ENCODE data around the gene TSHZ2. TPM values are rescaled to one million over a fixed set of nuclear protein-coding genes. Genes with fewer than 3 reads are reported as not detected.
A peak's percentile ranks its signal among the peaks of the same experiment; 100 is the strongest.

The TSHZ2 gene
- total RNA-seq, 6 experiments from 2014 or later, result not detected

- no peak for DNase-seq
- Mint-ChIP-seq H3K9me3 (peaks cover 3% of the 10 kb centered on the region; the same call in 1 of the 2 replicates), H3K27ac (no peak overlapping the region), H3K4me3 (no peak overlapping the region), H3K36me3 (ENCODE audit: low read depth) (no peaks in the 10 kb centered on the region), H3K27me3 (ENCODE audit: insufficient read depth) (no peaks in the 10 kb centered on the region), H3K4me1 (ENCODE audit: low read depth) (no peaks in the 10 kb centered on the region)
- no peak for TF ChIP-seq CTCF (IDR thresholded peaks at IDR 0.05)
Measured at GRCh38 chr20:53287357-53288042, 315.3 kb downstream of the TSHZ2 start.

- Mint-ChIP-seq H3K4me1 (ENCODE audit: low read depth) (no peaks in the 10 kb centered on the region), H3K27ac (no peak overlapping the region), H3K36me3 (ENCODE audit: low read depth) (no peaks in the 10 kb centered on the region), H3K4me3 (no peak overlapping the region), H3K9me3 (no peaks in the 10 kb centered on the region; the same call in 1 of the 2 replicates), H3K27me3 (ENCODE audit: insufficient read depth) (no peaks in the 10 kb centered on the region)
- no peak for DNase-seq
- peak; percentile 22; the same call in 1 of the 2 replicates for TF ChIP-seq CTCF (IDR thresholded peaks at IDR 0.05)
Measured at GRCh38 chr20:53291548-53291947, 319.4 kb downstream of the TSHZ2 start.

GRCh38 chr20:53292347-53292746, 320.2 kb downstream of the TSHZ2 start:
- H3K4me1 Mint-ChIP-seq (ENCODE audit: low read depth), result no peaks in the 10 kb centered on the region
- DNase-seq, result no peak
- TF ChIP-seq CTCF (IDR thresholded peaks at IDR 0.05), result no peak
- H3K4me3 Mint-ChIP-seq, result no peak overlapping the region
- H3K27ac Mint-ChIP-seq, result no peak overlapping the region
- no peaks in the 10 kb centered on the region; the same call in 1 of the 2 replicates for H3K9me3 Mint-ChIP-seq
- H3K36me3 Mint-ChIP-seq (ENCODE audit: low read depth), result no peaks in the 10 kb centered on the region
- no peaks in the 10 kb centered on the region for H3K27me3 Mint-ChIP-seq (ENCODE audit: insufficient read depth)

GRCh38 chr20:53294804-53295203, 322.6 kb downstream of the TSHZ2 start:
- no peak for TF ChIP-seq CTCF (IDR thresholded peaks at IDR 0.05)
- DNase-seq, result no peak
- peaks cover 8% of the 10 kb centered on the region for H3K9me3 Mint-ChIP-seq
- H3K27ac Mint-ChIP-seq, result no peak overlapping the region
- no peaks in the 10 kb centered on the region for H3K4me1 Mint-ChIP-seq (ENCODE audit: low read depth)
- no peak overlapping the region for H3K4me3 Mint-ChIP-seq
- no peaks in the 10 kb centered on the region for H3K27me3 Mint-ChIP-seq (ENCODE audit: insufficient read depth)
- no peaks in the 10 kb centered on the region for H3K36me3 Mint-ChIP-seq (ENCODE audit: low read depth)

GRCh38 chr20:53296025-53296424, 323.9 kb downstream of the TSHZ2 start:
- Mint-ChIP-seq H3K4me1 (ENCODE audit: low read depth) (no peaks in the 10 kb centered on the region), H3K27me3 (ENCODE audit: insufficient read depth) (no peaks in the 10 kb centered on the region; the same call in 1 of the 2 replicates), H3K9me3 (peaks cover 8% of the 10 kb centered on the region), H3K36me3 (ENCODE audit: low read depth) (no peaks in the 10 kb centered on the region), H3K4me3 (no peak overlapping the region), H3K27ac (no peak overlapping the region)
- TF ChIP-seq CTCF (IDR thresholded peaks at IDR 0.05), result no peak
- no peak for DNase-seq
